H1 (cell line): ENCODE measurements around the gene BRD1. TPM values are rescaled to one million over a fixed set of nuclear protein-coding genes. Genes with fewer than 3 reads are reported as not detected.

ENCODE experiments used
- CTCF ChIA-PET: fragments of 300-600 bp; sonication (Branson Sonifier 250); formaldehyde crosslinking; loops from one replicate; lab custom pipeline; 2021; ENCODE audit not compliant: partially characterized antibody; lab: Charles Lee
- POLR2A ChIA-PET: fragments of 300-600 bp; sonication (Branson Sonifier 250); formaldehyde crosslinking; loops from one replicate; lab custom pipeline; 2021; ENCODE audit warnings: inconsistent platforms; ENCODE audit not compliant: partially characterized antibody; lab: Charles Lee
- DNase-seq, 2 experiments: peaks; one replicate each; pipeline versions ENCODE4 v3.0.0 to v3.0.0-alpha.2; 2010 to 2022; ENCODE audit warnings: low spot score in 2 of 2, low read depth in 1 of 2, mixed read lengths in 1 of 2
- FAIRE-seq: peaks from 2 replicates; lab custom pipeline; 2011; peaks lifted over from hg19 to GRCh38; lab: Jason Lieb, UNC
- H2AFZ ChIP-seq: 2 replicates; pipeline ENCODE4 v1.8.1; 2012; ENCODE audit warnings: low read length, inconsistent platforms
- H2AK5ac ChIP-seq: 2 replicates; pipeline ENCODE4 v1.6.1; 2013; ENCODE audit warnings: low read depth, low read length
- H2BK120ac ChIP-seq: replicated peaks from 2 replicates; pipeline ENCODE3; 2013; ENCODE audit warnings: low read depth, low read length, inconsistent platforms
- H2BK12ac ChIP-seq: 2 replicates; pipeline ENCODE4 v1.6.1; 2013; ENCODE audit warnings: low read depth, low read length
- H2BK15ac ChIP-seq: 2 replicates; pipeline ENCODE4 v1.6.1; 2013; ENCODE audit warnings: low read length
- H2BK20ac ChIP-seq: 2 replicates; pipeline ENCODE4 v1.6.1; 2013; ENCODE audit warnings: low read length
- H2BK5ac ChIP-seq: 2 replicates; pipeline ENCODE4 v1.6.1; 2013; ENCODE audit warnings: low read depth, low read length
- H3K14ac ChIP-seq: 2 replicates; pipeline ENCODE4 v1.6.1; 2013; ENCODE audit warnings: inconsistent platforms; ENCODE audit not compliant: insufficient read length
- H3K18ac ChIP-seq: 2 replicates; pipeline ENCODE4 v1.6.1; 2013; ENCODE audit warnings: low read length; ENCODE audit errors: extremely low read depth
- H3K23ac ChIP-seq: 2 replicates; pipeline ENCODE4 v1.6.1; 2013; ENCODE audit warnings: inconsistent platforms; ENCODE audit not compliant: insufficient read length
- H3K23me2 ChIP-seq: 2 replicates; pipeline ENCODE4 v1.6.1; 2013; ENCODE audit warnings: low read depth, low read length
- H3K27ac ChIP-seq: 2 replicates; pipeline ENCODE4 v1.6.1; 2011; ENCODE audit warnings: low read depth, low read length, inconsistent platforms
- H3K27me3 ChIP-seq, 4 experiments: replicated peaks in 1 of 4; 1 replicate in 1 of 4; 2 replicates in 3 of 4; pipeline versions ENCODE4 v1.6.1 to v1.8.1; 2011 to 2013; ENCODE audit warnings: low read length in 3 of 4, mild to moderate bottlenecking in 3 of 4, inconsistent platforms in 2 of 4, mixed read lengths in 2 of 4, moderate library complexity in 1 of 4; ENCODE audit not compliant: control insufficient read depth in 3 of 4, insufficient read depth in 3 of 4; ENCODE audit errors: extremely low read depth in 1 of 4
- H3K36me3 ChIP-seq, 4 experiments: 2 replicates each; pipeline versions ENCODE4 v1.6.1 to v1.8.1; 2011 to 2013; ENCODE audit warnings: mild to moderate bottlenecking in 4 of 4, low read length in 3 of 4, moderate library complexity in 2 of 4, control low read depth in 1 of 4, inconsistent platforms in 1 of 4; ENCODE audit not compliant: insufficient read depth in 4 of 4, control insufficient read depth in 2 of 4
- H3K4ac ChIP-seq: replicated peaks from 2 replicates; pipeline ENCODE3; 2013; ENCODE audit warnings: low read length, low read depth, mixed read lengths, inconsistent platforms; ENCODE audit not compliant: insufficient read length
- H3K4me1 ChIP-seq, 4 experiments: replicated peaks in 1 of 4; 1 replicate in 1 of 4; 2 replicates in 3 of 4; pipeline versions ENCODE4 v1.6.1 to v1.8.1; 2011 to 2013; ENCODE audit warnings: low read length in 3 of 4, inconsistent platforms in 2 of 4, mixed read lengths in 1 of 4; ENCODE audit not compliant: insufficient read depth in 4 of 4, control insufficient read depth in 3 of 4
- H3K4me2 ChIP-seq, 2 experiments: 2 replicates each; pipeline versions ENCODE4 v1.6.1 to v1.8.1; 2011 to 2013; ENCODE audit warnings: low read depth in 2 of 2, low read length in 2 of 2, control low read depth in 1 of 2, inconsistent platforms in 1 of 2, mild to moderate bottlenecking in 1 of 2; ENCODE audit not compliant: insufficient read depth in 1 of 2
- H3K4me3 ChIP-seq, 4 experiments: fragments of 200-600, 300-600 bp in 1 of 4; sonication (generic), shearing (Covaris generic), sonication (Bioruptor Twin) in 1 of 4; 2 replicates each; pipeline versions ENCODE4 v1.5.1 to v1.8.1; 2011 to 2016; ENCODE audit warnings: low read length in 4 of 4, low read depth in 3 of 4, control low read depth in 2 of 4, inconsistent platforms in 2 of 4, mild to moderate bottlenecking in 2 of 4, mixed read lengths in 1 of 4, moderate library complexity in 1 of 4; ENCODE audit not compliant: insufficient read depth in 2 of 4; ENCODE audit errors: extremely low read depth in 1 of 4
- H3K56ac ChIP-seq: replicated peaks from 2 replicates; pipeline ENCODE3; 2013; ENCODE audit warnings: low read depth, mild to moderate bottlenecking, mixed read lengths, low read length, inconsistent platforms; ENCODE audit not compliant: insufficient read length
- H3K79me1 ChIP-seq: 2 replicates; pipeline ENCODE4 v1.6.1; 2013; ENCODE audit warnings: low read depth, low read length, control low read depth
- H3K79me2 ChIP-seq, 2 experiments: 2 replicates each; pipeline versions ENCODE4 v1.6.1 to v1.8.1; 2012 to 2013; ENCODE audit warnings: low read length in 2 of 2, mild to moderate bottlenecking in 2 of 2, inconsistent platforms in 1 of 2; ENCODE audit not compliant: insufficient read depth in 2 of 2, control insufficient read depth in 1 of 2
- H3K9ac ChIP-seq, 4 experiments: replicated peaks in 1 of 4; 1 replicate in 1 of 4; 2 replicates in 3 of 4; pipeline versions ENCODE4 v1.6.1 to v1.8.1; 2011 to 2013; ENCODE audit warnings: low read depth in 3 of 4, low read length in 3 of 4, control low read depth in 2 of 4, mild to moderate bottlenecking in 2 of 4, moderate library complexity in 2 of 4, inconsistent platforms in 1 of 4; ENCODE audit errors: extremely low read depth in 1 of 4
- H3K9me3 ChIP-seq, 2 experiments: 2 replicates each; pipeline versions ENCODE4 v1.6.1 to v1.8.1; 2012 to 2013; ENCODE audit warnings: mild to moderate bottlenecking in 2 of 2, moderate library complexity in 2 of 2, control low read depth in 1 of 2, inconsistent platforms in 1 of 2, low read depth in 1 of 2, low read length in 1 of 2, mixed read lengths in 1 of 2; ENCODE audit not compliant: insufficient read depth in 2 of 2
- H4K20me1 ChIP-seq, 2 experiments: replicated peaks in 1 of 2; 2 replicates each; pipeline versions ENCODE3 to v1.8.1; 2011 to 2013; ENCODE audit warnings: inconsistent platforms in 2 of 2, low read length in 2 of 2, mild to moderate bottlenecking in 1 of 2; ENCODE audit not compliant: insufficient read depth in 2 of 2, control insufficient read depth in 1 of 2
- H4K5ac ChIP-seq: 2 replicates; pipeline ENCODE4 v1.6.1; 2013; ENCODE audit warnings: low read length, low read depth, mixed read lengths, inconsistent platforms; ENCODE audit not compliant: insufficient read length
- H4K8ac ChIP-seq: 2 replicates; pipeline ENCODE4 v1.8.0; 2013; ENCODE audit warnings: mild to moderate bottlenecking, moderate library complexity, low read length, inconsistent platforms; ENCODE audit not compliant: insufficient read depth; ENCODE audit errors: extremely low read depth
- H4K91ac ChIP-seq: replicated peaks from 2 replicates; pipeline ENCODE3; 2013; ENCODE audit warnings: low read length, mixed read lengths, inconsistent platforms; ENCODE audit not compliant: insufficient read length
- CBX5 ChIP-seq: fragments of 300-800, 300-1000 bp; sonication (generic); IDR thresholded peaks from 2 replicates; pipeline ENCODE4 v1.7.1; 2016; ENCODE audit warnings: antibody characterized with exemption, low read length, low read depth
- CEBPB ChIP-seq: IDR thresholded peaks from 2 replicates; pipeline ENCODE4 v1.6.1; 2012; ENCODE audit warnings: low read depth, low read length
- CHD2 ChIP-seq: IDR thresholded peaks from 2 replicates; pipeline ENCODE4 v1.6.1; 2012; ENCODE audit warnings: low read length, improper control_type of control experiment
- CTCF ChIP-seq, 3 experiments: IDR thresholded peaks; 1 replicate in 2 of 3; 2 replicates in 1 of 3; pipeline versions ENCODE4 v1.5.1 to v1.6.1; 2011; ENCODE audit warnings: low read length in 3 of 3, mild to moderate bottlenecking in 3 of 3, inconsistent platforms in 2 of 3, low read depth in 1 of 3, moderate library complexity in 1 of 3; ENCODE audit not compliant: insufficient read depth in 1 of 3; ENCODE audit errors: control extremely low read depth in 1 of 3
- GTF2F1 ChIP-seq: IDR thresholded peaks from 2 replicates; pipeline ENCODE4 v1.6.1; 2012; ENCODE audit warnings: low read depth, low read length, improper control_type of control experiment, borderline replicate concordance
- HDAC6 ChIP-seq: IDR thresholded peaks from one replicate; pipeline ENCODE4 v1.7.1; 2012; ENCODE audit warnings: low read depth, mild to moderate bottlenecking, inconsistent platforms, low read length, moderate library complexity
- KDM1A ChIP-seq: fragments of 200-600, 300-600 bp; sonication (generic); IDR thresholded peaks from 2 replicates; pipeline ENCODE4 v1.7.1; 2016; ENCODE audit warnings: mild to moderate bottlenecking, low read length, borderline replicate concordance
- WGBS, 2 experiments: shearing (Covaris generic) in 1 of 2; methylation state at CpG; one replicate each; pipeline versions ENCODE4 v1.1.6 to v1.1.7; 2013 to 2015; ENCODE audit warnings: low lambda C conversion rate in 2 of 2, mixed read lengths in 2 of 2, inconsistent platforms in 1 of 2, low coverage in 1 of 2, missing lambda C conversion rate in 1 of 2; ENCODE audit not compliant: insufficient replicate concordance in 2 of 2, insufficient coverage in 1 of 2, insufficient read length in 1 of 2; ENCODE audit errors: extremely low coverage in 1 of 2, missing lambda C conversion rate in 1 of 2; 5-methylcytosine and 5-hydroxymethylcytosine counted together
- polyA plus RNA-seq, 7 experiments: library from polyadenylated mRNA; depleted of rRNA in 3 of 7; stranded (reverse) in 5 of 7; unstranded in 2 of 7; fragments of >200 nt in 5 of 7; fragments of 200-250 nt in 2 of 7; gene quantifications; 1 replicate in 5 of 7; 2 replicates in 1 of 7; 4 replicates in 1 of 7; pipeline versions ENCODE4 v1.2.1 to v1.2.3, GENCODE V29; 2011 to 2013; ENCODE audit warnings: missing spikeins in 2 of 7, mixed read lengths in 2 of 7
- total RNA-seq: library from RNA; stranded (reverse); fragmentation: NEBNext Ultra II Directional; extraction: Animal tissue kit (Norgen Biotek cat#: 25700); gene quantifications from 2 replicates; pipeline ENCODE4 v1.2.1, GENCODE V29; 2021

Gene BRD1
- total and polyA plus RNA-seq, 2 of the 8 experiments (the other 6 are each of a cell fraction or from before 2014, with no cell fraction given), result 6.8 to 34.0 TPM

DNA sequence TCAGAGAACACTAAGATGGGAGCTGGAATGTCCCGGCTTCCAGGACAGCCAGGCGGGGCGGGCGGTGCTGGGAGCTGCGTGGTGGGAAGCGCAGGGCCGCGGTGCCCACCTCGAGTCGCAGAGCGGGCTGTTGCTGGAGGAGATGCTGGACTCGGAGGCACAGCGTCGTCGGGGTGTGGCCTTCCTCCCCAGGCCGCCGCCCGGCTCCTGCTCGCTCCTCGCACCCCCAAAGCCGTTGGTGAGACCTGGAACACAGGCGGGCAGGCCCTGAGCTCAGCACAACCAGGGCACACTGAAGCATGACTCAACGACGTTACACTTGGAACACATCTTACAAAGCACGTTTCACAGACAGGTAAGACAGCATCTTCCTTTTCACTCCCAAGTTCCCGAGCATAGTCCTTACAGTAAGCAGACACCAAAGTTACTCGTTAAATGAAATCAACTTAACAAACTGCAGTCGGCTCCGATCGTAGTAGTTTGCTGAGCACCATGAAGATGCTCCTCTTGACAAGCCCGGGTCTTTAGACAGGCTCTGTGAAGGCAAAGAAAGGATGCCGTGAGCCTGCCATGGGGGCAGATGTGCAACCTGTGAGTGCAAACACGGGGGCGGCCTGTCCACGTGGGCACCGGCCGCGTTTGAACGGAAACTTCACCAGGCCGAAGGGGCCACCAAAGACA, 50.0 kb downstream of the BRD1 start:
- no peak overlapping the region for H3K56ac ChIP-seq
- no peak overlapping the region for H2BK20ac ChIP-seq
- H2AK5ac ChIP-seq, result no peak overlapping the region
- no peak for DNase-seq
- 94% methylated on average over 31 of the region's 40 CpGs; no CpG with 5 or more reads in 1 of the 2 experiments for WGBS, 2 experiments
- H2BK120ac ChIP-seq, result no peak overlapping the region
- H4K20me1 ChIP-seq, result peaks cover 15 to 22% of the 10 kb centered on the region in 2 experiments
- no peaks in the 10 kb centered on the region; a peak in 1 of 4 replicates for H3K9me3 ChIP-seq
- no peak overlapping the region for H3K9ac ChIP-seq
- no peak overlapping the region for H3K4me2 ChIP-seq
- no peak for FAIRE-seq
- no peak overlapping the region for H3K23ac ChIP-seq
- no peak overlapping the region for H3K4ac ChIP-seq
- no peak overlapping the region for H2AFZ ChIP-seq
- H3K23me2 ChIP-seq, result no peaks in the 10 kb centered on the region; the same call in 1 of the 2 replicates
- H2BK5ac ChIP-seq, result no peak overlapping the region
- H3K79me2 ChIP-seq, result peaks cover 0 to 35% of the 10 kb centered on the region in 2 experiments; a peak in 2 of 4 replicates
- H3K4me1 ChIP-seq, result no peaks in the 10 kb centered on the region; a peak in 3 of 7 replicates
- H3K27ac ChIP-seq, result no peak overlapping the region
- H3K4me3 ChIP-seq, result no peak overlapping the region
- H3K36me3 ChIP-seq, result peaks cover 3 to 38% (median 24%) of the 10 kb centered on the region in 4 experiments
- H3K27me3 ChIP-seq, result no peaks in the 10 kb centered on the region
- no peak overlapping the region for H4K8ac ChIP-seq
- no peak overlapping the region for H4K5ac ChIP-seq
- H4K91ac ChIP-seq, result no peak overlapping the region
- H3K14ac ChIP-seq, result no peak overlapping the region
- H3K79me1 ChIP-seq, result peaks cover 14% of the 10 kb centered on the region
- no peak overlapping the region for H2BK15ac ChIP-seq
- no peak for TF ChIP-seq CTCF (IDR thresholded peaks at IDR 0.05; ENCODE audit: control extremely low read depth in 1 of 3, insufficient read depth in 1 of 3, low read depth in 1 of 3, low read length in 3 of 3)
- no peak for TF ChIP-seq CHD2
- TF ChIP-seq HDAC6, result no peak
- no peak for TF ChIP-seq CEBPB
- TF ChIP-seq KDM1A, result no peak
- TF ChIP-seq CBX5, result no peak
- TF ChIP-seq GTF2F1, result no peak
- no peak overlapping the region for H2BK12ac ChIP-seq
- POLR2A ChIA-PET, result interaction anchor here (0.5 kb wide), 1 partner anchor 113 kb away, joined by 4 read pairs; no protein-coding TSS in a partner anchor
- H3K18ac ChIP-seq, result no peak overlapping the region
- CTCF ChIA-PET, result interaction anchor here (0.6 to 2.3 kb wide), 2 partner anchors 11 to 26 kb away, joined by 3 to 9 read pairs; no protein-coding TSS in a partner anchor
